VCaP (cell line): Measurements from ENCODE around the gene SERPINA5.

ENCODE experiments used
- H3K27ac ChIP-seq: fragments of 450-650 bp; 2 replicates; pipeline ENCODE4 v1.5.1; 2017
- TF ChIP-seq, protein P1 (sequence below): fragments of 450-650 bp; conservative IDR thresholded peaks from 2 replicates; pipeline ENCODE4 v1.5.1; 2017; ENCODE audit warnings: mild to moderate bottlenecking, moderate library complexity

Gene SERPINA5

DNA sequence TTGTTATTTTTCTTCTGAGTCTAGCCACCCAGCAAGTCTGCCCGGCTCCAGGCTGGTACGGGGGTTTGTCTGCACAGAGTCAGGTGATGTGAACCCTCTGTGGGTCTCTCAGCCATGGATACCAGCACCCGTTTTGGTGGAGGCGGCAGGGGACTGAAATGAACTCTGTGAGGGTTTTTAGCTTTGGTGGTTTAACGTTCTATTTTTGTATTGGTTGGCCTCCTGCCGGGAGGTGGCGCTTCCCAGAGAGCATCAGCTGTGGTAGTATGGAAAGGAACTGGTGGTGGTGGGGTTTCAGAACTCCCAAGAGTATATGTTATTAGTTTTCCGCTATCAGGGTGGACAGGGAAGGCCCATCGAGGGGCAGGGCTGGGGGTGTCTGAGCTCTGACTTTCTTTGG lies 25.2 kb upstream of the SERPINA5 start:
- no peak overlapping the region for H3K27ac ChIP-seq
- TF ChIP-seq, protein P1, sequence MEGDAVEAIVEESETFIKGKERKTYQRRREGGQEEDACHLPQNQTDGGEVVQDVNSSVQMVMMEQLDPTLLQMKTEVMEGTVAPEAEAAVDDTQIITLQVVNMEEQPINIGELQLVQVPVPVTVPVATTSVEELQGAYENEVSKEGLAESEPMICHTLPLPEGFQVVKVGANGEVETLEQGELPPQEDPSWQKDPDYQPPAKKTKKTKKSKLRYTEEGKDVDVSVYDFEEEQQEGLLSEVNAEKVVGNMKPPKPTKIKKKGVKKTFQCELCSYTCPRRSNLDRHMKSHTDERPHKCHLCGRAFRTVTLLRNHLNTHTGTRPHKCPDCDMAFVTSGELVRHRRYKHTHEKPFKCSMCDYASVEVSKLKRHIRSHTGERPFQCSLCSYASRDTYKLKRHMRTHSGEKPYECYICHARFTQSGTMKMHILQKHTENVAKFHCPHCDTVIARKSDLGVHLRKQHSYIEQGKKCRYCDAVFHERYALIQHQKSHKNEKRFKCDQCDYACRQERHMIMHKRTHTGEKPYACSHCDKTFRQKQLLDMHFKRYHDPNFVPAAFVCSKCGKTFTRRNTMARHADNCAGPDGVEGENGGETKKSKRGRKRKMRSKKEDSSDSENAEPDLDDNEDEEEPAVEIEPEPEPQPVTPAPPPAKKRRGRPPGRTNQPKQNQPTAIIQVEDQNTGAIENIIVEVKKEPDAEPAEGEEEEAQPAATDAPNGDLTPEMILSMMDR, result no peak

DNA sequence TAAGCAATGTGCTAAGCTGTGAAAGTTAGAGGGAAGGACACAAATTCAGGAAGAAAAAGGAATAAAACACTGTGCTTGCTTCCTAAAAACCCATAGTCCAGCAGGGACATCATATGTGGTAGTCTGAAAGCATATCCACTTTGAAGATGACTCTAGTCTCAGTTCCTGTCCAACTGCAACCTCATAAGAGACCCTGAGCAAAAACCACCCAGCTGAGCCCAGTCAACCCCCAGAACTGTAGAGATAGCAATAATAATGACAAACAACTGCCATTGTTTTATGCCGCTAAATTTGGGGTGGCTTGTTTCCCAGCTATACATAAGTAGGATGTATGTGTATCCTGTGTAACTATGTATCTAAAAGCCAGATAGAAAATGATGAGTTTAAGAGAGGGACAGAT lies 23.9 kb upstream of the SERPINA5 start:
- no peak overlapping the region for H3K27ac ChIP-seq
- TF ChIP-seq, protein P1, result no peak

DNA sequence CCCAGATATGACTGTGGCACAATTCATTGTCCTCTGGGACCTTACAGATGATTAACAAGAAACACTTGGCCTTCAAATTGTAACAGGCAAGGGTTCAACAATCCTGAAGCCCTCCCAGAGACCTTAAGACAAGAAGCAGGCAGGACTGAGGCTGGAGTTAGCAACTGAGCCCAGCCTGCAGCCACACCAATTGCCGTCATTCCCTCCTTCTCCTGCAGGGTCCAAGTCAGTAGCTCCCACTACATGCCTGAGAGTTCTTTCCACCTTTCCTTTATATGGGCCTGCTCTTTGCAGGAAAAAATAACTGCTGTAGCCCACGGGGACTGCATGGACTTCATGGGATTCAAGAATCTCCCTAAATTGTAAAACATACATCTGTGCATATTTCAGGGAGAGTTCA lies 22.4 kb upstream of the SERPINA5 start:
- H3K27ac ChIP-seq, result no peak overlapping the region
- TF ChIP-seq, protein P1, result no peak

DNA sequence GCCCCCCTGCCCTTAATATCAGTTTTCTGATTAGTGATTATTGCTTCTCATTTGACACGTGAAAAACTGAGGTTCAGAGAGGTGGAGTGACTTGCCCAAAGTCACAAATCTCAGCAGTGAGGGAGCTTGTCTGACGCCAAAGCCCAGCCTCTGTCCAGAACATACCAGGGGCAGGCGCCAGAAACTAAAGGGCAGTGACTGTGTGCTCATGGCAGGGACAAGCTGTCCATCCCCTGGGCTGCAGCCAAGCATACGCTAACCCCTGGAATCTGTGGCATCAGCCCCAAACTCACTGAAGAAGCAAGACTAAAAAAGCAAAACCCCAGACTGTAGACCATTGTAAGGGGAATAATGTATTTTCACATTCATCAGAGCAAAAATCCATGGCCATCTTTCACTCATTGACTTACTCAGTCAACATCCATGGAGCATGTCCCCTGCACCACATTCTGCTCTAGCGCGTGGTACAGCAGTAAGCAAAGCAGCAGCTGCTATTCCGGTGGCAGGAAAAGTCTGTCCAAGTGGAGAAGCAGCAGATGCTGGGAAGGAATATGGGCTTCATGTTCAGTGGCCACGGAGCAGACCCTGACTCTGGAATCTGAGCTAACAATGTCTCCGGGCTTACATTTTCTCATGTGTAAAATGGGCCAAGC lies 21.5 kb upstream of the SERPINA5 start:
- TF ChIP-seq, protein P1, result no peak
- no peak overlapping the region for H3K27ac ChIP-seq

DNA sequence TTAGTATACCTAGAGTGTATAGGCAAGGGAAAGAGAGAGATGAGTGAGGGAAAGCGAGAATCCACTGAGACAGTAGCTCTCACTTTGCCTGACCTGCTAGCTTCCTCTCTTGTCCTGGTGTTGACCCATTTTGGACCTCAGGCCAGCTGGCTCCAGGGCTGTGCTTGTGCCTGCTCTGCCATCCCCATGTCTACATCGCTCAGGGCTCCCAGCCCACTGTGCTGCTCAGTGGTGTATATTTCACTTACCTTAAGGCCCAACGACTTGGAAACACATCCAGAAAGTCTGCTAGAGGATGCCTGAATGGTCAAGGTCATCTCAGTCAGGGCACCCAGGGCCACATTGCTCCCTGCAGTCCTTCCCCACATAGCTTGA lies 20.9 kb upstream of the SERPINA5 start:
- no peak overlapping the region for H3K27ac ChIP-seq
- TF ChIP-seq, protein P1, result no peak

DNA sequence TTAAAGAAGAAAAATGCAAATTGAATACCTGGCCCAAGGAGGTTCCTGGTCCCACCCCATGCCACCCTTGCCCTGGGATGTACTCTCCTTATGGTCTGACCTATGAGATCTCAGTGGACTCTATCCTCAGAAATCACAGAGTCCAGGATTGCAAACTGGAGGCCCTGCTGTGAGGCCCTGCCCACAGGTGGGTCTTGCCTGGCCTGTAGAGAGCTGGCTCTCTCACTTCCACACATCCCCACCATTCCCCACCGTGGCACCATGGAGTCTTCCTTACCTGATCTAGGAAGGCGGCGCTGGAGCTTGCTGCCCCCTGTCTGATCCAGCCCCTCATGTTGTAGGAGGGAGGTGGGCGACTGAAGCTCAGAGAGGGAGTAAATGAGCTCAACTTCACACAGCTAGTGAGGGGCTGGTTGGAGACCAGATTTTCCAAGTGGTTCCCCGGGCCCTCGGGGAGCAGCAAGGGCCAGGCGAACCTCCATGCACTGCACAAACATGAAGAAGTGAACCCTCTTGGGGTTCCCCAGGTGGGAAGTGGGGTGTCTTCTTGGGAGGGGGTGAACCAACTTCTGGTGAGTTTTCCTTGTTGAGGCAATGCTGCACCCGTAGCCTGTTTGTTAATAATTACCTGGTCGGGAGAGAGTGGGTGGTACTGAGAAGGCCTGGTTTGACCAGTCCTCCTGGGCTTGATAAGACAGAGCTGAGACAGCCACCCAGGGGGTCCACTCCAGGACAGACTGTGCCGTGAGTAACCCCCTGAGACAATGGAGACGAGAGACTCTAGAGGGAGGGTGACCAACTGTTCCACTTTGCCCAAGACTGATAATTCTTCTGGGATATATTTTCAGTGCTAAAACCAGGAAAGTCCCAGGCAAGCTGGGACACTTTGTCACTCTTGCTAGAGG lies 20.2 kb upstream of the SERPINA5 start, which contains the start of gene SERPINA4:
SERPINA4 (plus strand) TSS at position 692 of the 905 bp plus-strand sequence. CDS start 2,041 bp downstream, outside the sequence.
- TF ChIP-seq, protein P1, result no peak
- H3K27ac ChIP-seq, result no peak within 1 kb of the TSS

DNA sequence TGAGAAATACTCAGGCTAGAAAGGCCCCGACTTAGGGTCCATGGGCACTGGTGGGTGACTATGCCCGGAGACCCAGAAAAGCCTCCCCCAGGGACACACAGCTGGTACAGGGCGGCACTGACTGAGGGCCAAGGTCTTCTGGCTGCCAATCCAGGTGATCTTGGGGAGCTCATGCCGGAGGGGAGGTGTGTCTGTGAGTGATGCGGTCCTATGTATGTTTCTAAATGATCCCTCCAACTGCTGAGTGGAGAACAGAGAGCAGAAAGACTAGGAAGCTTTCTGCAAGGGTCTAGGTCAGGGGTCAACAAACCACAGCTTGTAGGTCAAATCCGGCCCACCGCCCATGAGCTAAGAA lies 19.6 kb upstream of the SERPINA5 start:
- H3K27ac ChIP-seq, result no peak overlapping the region
- TF ChIP-seq, protein P1, result no peak
